Measurements from ENCODE around the gene RBM14.

DNA sequence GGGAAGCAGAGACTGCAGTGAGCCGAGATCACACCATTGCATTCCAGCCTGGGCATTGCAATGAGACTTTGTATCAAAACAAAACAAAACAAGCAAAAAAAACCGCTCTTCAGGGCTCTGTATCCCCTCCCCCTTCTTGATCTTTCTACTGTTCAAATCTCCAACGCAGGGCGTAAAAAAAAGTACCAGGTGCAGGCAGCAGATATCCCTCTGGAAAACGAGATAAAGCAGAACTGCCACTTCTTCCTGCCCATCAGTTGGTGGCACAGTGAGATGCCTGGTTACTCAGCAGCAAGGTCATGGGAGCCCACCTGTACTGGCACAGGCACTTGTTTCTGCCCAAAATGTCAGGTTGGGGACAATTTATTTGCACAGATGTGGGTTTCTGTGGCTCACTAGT is 12.3 kb upstream of the RBM14 start:
- TF ChIP-seq CTCF (IDR thresholded peaks at IDR 0.05) (no peak), POLR2A (IDR thresholded peaks at IDR 0.05) (no peak)
